GM12878 (cell line): ENCODE data around the gene RCE1. TPM values are rescaled to one million over a fixed set of nuclear protein-coding genes. Genes with fewer than 3 reads are reported as not detected.

ENCODE experiments used
- ATAC-seq: fragments of 200-7000 bp; cut with Tn5 transposase; 3 replicates; pipeline ENCODE4 v1.9.1; 2020; ENCODE audit warnings: mild to moderate bottlenecking, moderate library complexity
- BruUV-seq: library from RNA; stranded (reverse); fragments of 400-500 nt; replicated peaks from 2 replicates; lab custom pipeline; 2021; lab: Mats Ljungman, UMichigan
- CTCF ChIA-PET: fragments of 300-600 bp; sonication (Branson Sonifier 250); formaldehyde crosslinking; extraction: SDS; loops from one replicate; lab custom pipeline; 2021; ENCODE audit warnings: inconsistent platforms; lab: Yijun Ruan, JAX
- POLR2A ChIA-PET: fragments of 350-600 bp; formaldehyde crosslinking; extraction: SDS; loops from one replicate; lab custom pipeline; 2021; ENCODE audit warnings: inconsistent platforms; lab: Charles Lee
- RAD21 ChIA-PET: fragments of 300-600 bp; sonication (Branson Sonifier 250); formaldehyde crosslinking; loops from one replicate; lab custom pipeline; 2023; ENCODE audit warnings: antibody characterized with exemption; ENCODE audit not compliant: unreplicated experiment; lab: Charles Lee
- SMC1A ChIA-PET: fragments of 300-600 bp; sonication (Branson Sonifier 250); formaldehyde crosslinking; loops from one replicate; lab custom pipeline; 2023; ENCODE audit not compliant: unreplicated experiment, uncharacterized antibody; lab: Charles Lee
- DNase-seq: peaks from one replicate; pipeline ENCODE4 v3.0.0-alpha.2; 2011; ENCODE audit warnings: low read depth, low spot score
- FAIRE-seq: peaks from 3 replicates; lab custom pipeline; 2011; peaks lifted over from hg19 to GRCh38; lab: Jason Lieb, UNC
- H2AFZ ChIP-seq: 2 replicates; pipeline ENCODE4 v1.6.0; 2011; ENCODE audit warnings: low read depth, low read length, control low read depth; ENCODE audit not compliant: control insufficient read depth
- H3K27ac ChIP-seq: 2 replicates; pipeline ENCODE4 v1.5.1; 2011; ENCODE audit warnings: control low read depth; ENCODE audit not compliant: control insufficient read depth, insufficient read depth
- H3K27me3 ChIP-seq, 2 experiments: replicated peaks in 1 of 2; 2 replicates each; pipeline versions ENCODE4 v1.6.0 to v1.6.1; 2011; ENCODE audit warnings: low read length in 1 of 2; ENCODE audit not compliant: control insufficient read depth in 2 of 2, insufficient read depth in 2 of 2
- H3K36me3 ChIP-seq, 2 experiments: 2 replicates each; pipeline ENCODE4 v1.5.1; 2011; ENCODE audit warnings: low read length in 1 of 2; ENCODE audit not compliant: control insufficient read depth in 2 of 2, insufficient read depth in 2 of 2
- H3K4me1 ChIP-seq: 2 replicates; pipeline ENCODE4 v1.6.1; 2011; ENCODE audit warnings: mild to moderate bottlenecking, low read length, moderate library complexity, mixed read lengths; ENCODE audit not compliant: control insufficient read depth, insufficient read depth
- H3K4me2 ChIP-seq: 2 replicates; pipeline ENCODE4 v1.6.0; 2011; ENCODE audit warnings: control low read depth; ENCODE audit not compliant: control insufficient read depth, insufficient read depth
- H3K4me3 ChIP-seq: fragments of 200-600 bp; sonication (generic); 2 replicates; pipeline ENCODE4 v1.5.1; 2016
- H3K79me2 ChIP-seq: 2 replicates; pipeline ENCODE4 v1.6.0; 2011; ENCODE audit warnings: low read length; ENCODE audit not compliant: control insufficient read depth, insufficient read depth
- H3K9ac ChIP-seq: 2 replicates; pipeline ENCODE4 v1.8.0; 2011; ENCODE audit warnings: low read length, control low read depth, mixed read lengths; ENCODE audit not compliant: control insufficient read depth, insufficient read depth
- H3K9me3 ChIP-seq: replicated peaks from 3 replicates; pipeline ENCODE4 v1.5.1; 2011; ENCODE audit warnings: mild to moderate bottlenecking, low read length; ENCODE audit not compliant: control insufficient read depth, insufficient read depth
- H4K20me1 ChIP-seq: 2 replicates; pipeline ENCODE4 v1.6.0; 2011; ENCODE audit not compliant: control insufficient read depth, insufficient read depth
- CBX5 ChIP-seq: sonication (generic); IDR thresholded peaks from 2 replicates; pipeline ENCODE4 v1.6.1; 2016; ENCODE audit warnings: low read depth, moderate library complexity, mild to moderate bottlenecking, inconsistent platforms
- E4F1 ChIP-seq: fragments of 450-650 bp; IDR thresholded peaks from 2 replicates; pipeline ENCODE4 v1.6.1; 2018; ENCODE audit warnings: borderline replicate concordance, mild to moderate bottlenecking; ENCODE audit not compliant: partially characterized antibody
- EGR1 ChIP-seq, 2 experiments: IDR thresholded peaks; 1 replicate in 1 of 2; 2 replicates in 1 of 2; pipeline ENCODE4 v1.6.1; 2011 to 2012; ENCODE audit warnings: low read depth in 2 of 2, low read length in 2 of 2, borderline replicate concordance in 1 of 2, mild to moderate bottlenecking in 1 of 2, moderate library complexity in 1 of 2
- HDAC6 ChIP-seq: fragments of 200-600 bp; sonication (generic); IDR thresholded peaks from one replicate; pipeline ENCODE4 v1.8.0; 2017; ENCODE audit warnings: antibody characterized with exemption; ENCODE audit not compliant: unreplicated experiment
- IRF5 ChIP-seq: fragments of 450-650 bp; IDR thresholded peaks from 2 replicates; pipeline ENCODE4 v1.6.1; 2017; ENCODE audit warnings: borderline replicate concordance
- MAX ChIP-seq: IDR thresholded peaks from 2 replicates; pipeline ENCODE4 v1.6.1; 2012; ENCODE audit warnings: low read depth, low read length, improper control_type of control experiment
- MEF2A ChIP-seq: IDR thresholded peaks from 2 replicates; pipeline ENCODE4 v1.6.1; 2011; ENCODE audit warnings: low read depth, mild to moderate bottlenecking, low read length, moderate library complexity; ENCODE audit not compliant: insufficient read depth
- MLLT1 ChIP-seq: fragments of 450-650 bp; IDR thresholded peaks from 2 replicates; pipeline ENCODE4 v1.6.1; 2016; ENCODE audit warnings: mild to moderate bottlenecking
- SMAD5 ChIP-seq: IDR thresholded peaks from 2 replicates; pipeline ENCODE4 v1.6.1; 2016; ENCODE audit warnings: antibody characterized with exemption, low read depth
- TCF7 ChIP-seq: IDR thresholded peaks from 2 replicates; pipeline ENCODE4 v1.6.1; 2014; ENCODE audit warnings: antibody characterized with exemption, borderline replicate concordance
- ZNF207 ChIP-seq: fragments of 450-650 bp; IDR thresholded peaks from 2 replicates; pipeline ENCODE4 v1.6.1; 2014; ENCODE audit warnings: antibody characterized with exemption, mild to moderate bottlenecking, borderline replicate concordance
- WGBS: methylation state at CpG from one replicate; pipeline ENCODE4 v1.1.6; 2016; ENCODE audit warnings: low lambda C conversion rate; ENCODE audit not compliant: insufficient replicate concordance, insufficient coverage; ENCODE audit errors: missing lambda C conversion rate; 5-methylcytosine and 5-hydroxymethylcytosine counted together
- in situ Hi-C: fragments of 300-500 bp; cut with MboI; formaldehyde crosslinking; loops from 9 replicates; pipeline ENCODE4 v1.14.3; 2018; ENCODE audit warnings: mixed read lengths
- intact Hi-C: fragments of 100-400 bp; cut with micrococcal nuclease; formaldehyde crosslinking; loops from one replicate; pipeline ENCODE4 v1.14.2; 2022; ENCODE audit not compliant: unreplicated experiment
- polyA plus RNA-seq, 11 experiments: library from polyadenylated mRNA; depleted of rRNA in 4 of 11; unstranded in 6 of 11; stranded (reverse) in 5 of 11; fragments of >200 nt; fragmentation: Nextera tagmentation in 4 of 11; fragmentation: Illumina TruSeq in 1 of 11; extraction: Ambion mirVana in 4 of 11; extraction: Trizol in 1 of 11; gene quantifications; 1 replicate in 1 of 11; 2 replicates in 10 of 11; pipeline versions ENCODE4 v1.2.1 to v1.2.3, GENCODE V29; 2011 to 2016; ENCODE audit warnings: inconsistent platforms in 2 of 11, missing spikeins in 2 of 11, low read depth in 1 of 11
- total RNA-seq, 4 experiments: library from RNA; depleted of rRNA in 3 of 4; stranded (reverse); fragments of >200 nt in 3 of 4; fragmentation: Illumina TruSeq in 1 of 4; extraction: Trizol in 1 of 4; gene quantifications; 2 replicates each; pipeline versions ENCODE4 v1.2.1 to v1.2.3, GENCODE V29; 2013 to 2021

The RCE1 gene
- total and polyA plus RNA-seq, 10 of the 15 experiments (the other 5 are each of a cell fraction or from before 2014, with no cell fraction given): 0.79 to 32.9 (median 16.4) TPM

- TF ChIP-seq EGR1 (IDR thresholded peaks at IDR 0.05; ENCODE audit: borderline replicate concordance in 1 of 2, low read depth in 2 of 2, low read length in 2 of 2): no peak
- TF ChIP-seq MEF2A: no peak
- no peak for TF ChIP-seq HDAC6
- no peak for TF ChIP-seq MLLT1
- TF ChIP-seq E4F1: no peak
- TF ChIP-seq TCF7: no peak
- no peak for TF ChIP-seq CBX5
- TF ChIP-seq MAX: no peak
- TF ChIP-seq ZNF207: no peak
- TF ChIP-seq SMAD5: no peak
- TF ChIP-seq IRF5: no peak
- TF ChIP-seq, all 136 proteins: peak for 0
- Histone ChIP-seq H2AFZ (no peak overlapping the region), H4K20me1 (no peaks in the 10 kb centered on the region; the same call in 1 of the 2 replicates), H3K79me2 (no peaks in the 10 kb centered on the region), H3K4me1 (peaks cover 10% of the 10 kb centered on the region), H3K36me3 (no peaks in the 10 kb centered on the region), H3K27me3 (peaks cover 0 to 2% of the 10 kb centered on the region in 2 experiments; a peak in 2 of 4 replicates), H3K9me3 (no peaks in the 10 kb centered on the region), H3K4me3 (no peak overlapping the region), H3K4me2 (no peak overlapping the region), H3K9ac (no peak overlapping the region), H3K27ac (no peak overlapping the region)
- ChIA-PET RAD21 (no interaction called here), CTCF (interaction anchor here (0.7 to 0.9 kb wide), 2 partner anchors 22 to 191 kb away, joined by 3 read pairs; no protein-coding TSS in a partner anchor), POLR2A (interaction anchor here (0.6 kb wide), 1 partner anchor 762 kb away, joined by 4 read pairs; no protein-coding TSS in a partner anchor), SMC1A (no interaction called here)
- in situ Hi-C loops: no loop called here
- WGBS: 88% methylated on average over 11 of the region's 11 CpGs
- BruUV-seq: no TSS peak
- ATAC-seq: no peak
- DNase-seq: no peak
- FAIRE-seq: no peak
- intact Hi-C loops: no loop called here
Observed at GRCh38 chr11:66887526-66887925, 44.3 kb downstream of the RCE1 start.
